K562 (cell line): Measurements from ENCODE around the gene IPCEF1. TPM values are rescaled to one million over a fixed set of nuclear protein-coding genes. Genes with fewer than 3 reads are reported as not detected.
A peak's percentile ranks its signal among the peaks of the same experiment; 100 is the strongest.

ENCODE experiments used
- BRF2 ChIP-seq: IDR thresholded peaks from 3 replicates; pipeline ENCODE4 v1.6.1; 2011; ENCODE audit warnings: borderline replicate concordance, mild to moderate bottlenecking; ENCODE audit not compliant: insufficient read length, insufficient read depth
- CTCF ChIP-seq, 3 experiments: IDR thresholded peaks in 2 of 3; conservative IDR thresholded peaks in 1 of 3; 2 replicates each; pipeline ENCODE4 v1.5.1; 2011 to 2012; ENCODE audit warnings: low read length in 3 of 3, mild to moderate bottlenecking in 3 of 3, control low read depth in 2 of 3, improper control_type of control experiment in 1 of 3, inconsistent platforms in 1 of 3, low read depth in 1 of 3, mixed read lengths in 1 of 3, moderate library complexity in 1 of 3; ENCODE audit not compliant: insufficient read depth in 2 of 3
- DACH1 ChIP-seq: fragments of 450-650 bp; IDR thresholded peaks from 2 replicates; pipeline ENCODE4 v1.6.1; 2018; ENCODE audit not compliant: partially characterized antibody
- ETV1 ChIP-seq: fragments of 450-650 bp; conservative IDR thresholded peaks from 2 replicates; pipeline ENCODE4 v1.6.1; 2016; ENCODE audit warnings: missing genetic modification characterization, control low read depth, low read depth, missing compliant biosample characterization
- LCOR ChIP-seq: sonication (generic); formaldehyde crosslinking; IDR thresholded peaks from 2 replicates; pipeline ENCODE4 v1.8.0; 2022; ENCODE audit warnings: mild to moderate bottlenecking, missing genetic modification reagents
- OTX1 ChIP-seq: fragments of 450-650 bp; formaldehyde crosslinking; IDR thresholded peaks from 2 replicates; pipeline ENCODE4 v1.4.0; 2022; ENCODE audit warnings: mild to moderate bottlenecking
- PRPF4 ChIP-seq: fragments of 200-400 bp; formaldehyde crosslinking; IDR thresholded peaks from one replicate; pipeline ENCODE4 v1.6.1; 2017; ENCODE audit warnings: low read length, low read depth, mild to moderate bottlenecking; ENCODE audit not compliant: insufficient read depth, poor library complexity, severe bottlenecking
- REST ChIP-seq, 2 experiments: fragments of 450-650 bp; formaldehyde crosslinking in 1 of 2; IDR thresholded peaks; 2 replicates each; pipeline versions ENCODE4 v1.4.0 to v1.6.1; 2014 to 2020; ENCODE audit warnings: mild to moderate bottlenecking in 2 of 2, borderline replicate concordance in 1 of 2, low read depth in 1 of 2
- SIN3A ChIP-seq, 2 experiments: fragments of 150-350 bp in 1 of 2; IDR thresholded peaks; 2 replicates each; pipeline ENCODE4 v1.6.1; 2011 to 2016; ENCODE audit warnings: borderline replicate concordance in 2 of 2, low read depth in 2 of 2, low read length in 2 of 2, mild to moderate bottlenecking in 2 of 2, moderate library complexity in 2 of 2; ENCODE audit not compliant: control insufficient read depth in 1 of 2
- SMC3 ChIP-seq: conservative IDR thresholded peaks from 2 replicates; pipeline ENCODE4 v1.6.1; 2011; ENCODE audit warnings: low read depth, low read length, improper control_type of control experiment; ENCODE audit not compliant: insufficient read depth
- SRSF7 ChIP-seq: fragments of 200-400 bp; formaldehyde crosslinking; optimal IDR thresholded peaks from 2 replicates; pipeline ENCODE3; 2017; ENCODE audit warnings: mild to moderate bottlenecking, low read depth, low read length
- TCF7 ChIP-seq: sonication (generic); IDR thresholded peaks from 2 replicates; pipeline ENCODE4 v1.6.1; 2016; ENCODE audit warnings: antibody characterized with exemption, borderline replicate concordance
- ZKSCAN8 ChIP-seq: fragments of 200-800 bp; sonication (Bioruptor generic); IDR thresholded peaks from 2 replicates; pipeline ENCODE4 v1.6.1; 2016; ENCODE audit warnings: missing genetic modification characterization, missing compliant biosample characterization
- ZZZ3 ChIP-seq: fragments of 450-650 bp; IDR thresholded peaks from 2 replicates; pipeline ENCODE4 v1.6.1; 2016; ENCODE audit warnings: antibody characterized with exemption, mild to moderate bottlenecking, moderate library complexity
- polyA plus RNA-seq, 8 experiments: library from polyadenylated mRNA; depleted of rRNA in 4 of 8; stranded (reverse) in 5 of 8; unstranded in 3 of 8; fragments of >200 nt; fragmentation: Nextera tagmentation in 2 of 8; fragmentation: Illumina TruSeq in 1 of 8; extraction: Ambion mirVana in 2 of 8; extraction: Trizol in 1 of 8; gene quantifications; 2 replicates each; pipeline versions ENCODE4 v1.2.1 to v1.2.3, GENCODE V29; 2011 to 2014; ENCODE audit warnings: inconsistent platforms in 1 of 8, missing spikeins in 1 of 8
- total RNA-seq, 7 experiments: library from RNA; depleted of rRNA in 6 of 7; stranded (reverse); fragments of >200 nt in 6 of 7; fragmentation: Illumina TruSeq in 2 of 7; extraction: Trizol in 2 of 7; gene quantifications; 2 replicates each; pipeline versions ENCODE4 v1.2.1 to v1.2.3, GENCODE V29; 2011 to 2021; ENCODE audit warnings: low replicate concordance in 1 of 7

Gene IPCEF1
- total and polyA plus RNA-seq, 9 of the 15 experiments (the other 6 are each of a cell fraction or from before 2014, with no cell fraction given), result 0.14 to 0.18 TPM; not detected in 7

GRCh38 chr6:154154389-154154967 lies 202.1 kb downstream of the IPCEF1 start (continued):
- TF ChIP-seq PRPF4, result no peak
- no peak for TF ChIP-seq SIN3A (IDR thresholded peaks at IDR 0.05; ENCODE audit: borderline replicate concordance in 2 of 2, control insufficient read depth in 1 of 2, low read depth in 2 of 2, low read length in 2 of 2)
- no peak for TF ChIP-seq ETV1 (tag)
- TF ChIP-seq CTCF (IDR thresholded peaks at IDR 0.05 in 2 of 3, conservative IDR thresholded peaks at IDR 0.05 in 1 of 3; ENCODE audit: insufficient read depth in 2 of 3, low read depth in 1 of 3, low read length in 3 of 3), result peak; percentile 63 to 87 (median 67)
- TF ChIP-seq TCF7, result no peak
- TF ChIP-seq REST (IDR thresholded peaks at IDR 0.05; ENCODE audit: borderline replicate concordance), result peak; percentile 68; the same call in 1 of the 2 replicates
- no peak for TF ChIP-seq REST (CRISPR knock-in tag; IDR thresholded peaks at IDR 0.05; ENCODE audit: low read depth)
- no peak for TF ChIP-seq ZZZ3
- no peak for TF ChIP-seq BRF2
- no peak for TF ChIP-seq DACH1
- peak; percentile 42; the same call in 1 of the 2 replicates for TF ChIP-seq SMC3
- no peak for TF ChIP-seq ZKSCAN8 (CRISPR knock-in tag)
- TF ChIP-seq OTX1 (CRISPR knock-in tag), result no peak
- no peak for TF ChIP-seq LCOR
- no peak for TF ChIP-seq SRSF7
